Coronary artery (tissue), 2 donors: Measurements from ENCODE around the gene ADCY2.

ENCODE experiments used
- DNase-seq: peaks from one replicate; pipeline ENCODE4 v3.0.0-alpha.2; 2017; ENCODE audit warnings: low spot score
- H3K27ac ChIP-seq, 2 donors: fragments of 200-600 bp; sonication (generic); one replicate each; pipeline ENCODE4 v1.5.1; 2016 to 2019
- H3K4me3 ChIP-seq: fragments of 200-600 bp; sonication (generic); 2 replicates; pipeline ENCODE4 v1.5.1; 2016; ENCODE audit warnings: mild to moderate bottlenecking, moderate library complexity
- CTCF ChIP-seq: fragments of 200-600 bp; sonication (generic); IDR thresholded peaks from one replicate; pipeline ENCODE4 v1.5.1; 2019; ENCODE audit warnings: antibody characterized with exemption

The ADCY2 gene

GRCh38 chr5:7394889-7395431, 978 bp upstream of the ADCY2 start:
- peak overlapping the region; percentile 80 for H3K4me3 ChIP-seq
- DNase-seq = no peak
- H3K27ac ChIP-seq = peak overlapping the region; percentile 15 to 87
- no peak for TF ChIP-seq CTCF

GRCh38 chr5:7395432-7395946, 449 bp upstream of the ADCY2 start:
- H3K27ac ChIP-seq = peak overlapping the region; percentile 15 to 87
- TF ChIP-seq CTCF = no peak
- H3K4me3 ChIP-seq = peak overlapping the region; percentile 80
- DNase-seq = no peak

- no peak for DNase-seq
- Histone ChIP-seq H3K27ac (peak overlapping the region; percentile 27 to 87), H3K4me3 (peak overlapping the region; percentile 80)
- no peak for TF ChIP-seq CTCF
These were observed 946 bp downstream of the ADCY2 start for GRCh38 chr5:7396713-7397454.

GRCh38 chr5:7397937-7398336, 2.0 kb downstream of the ADCY2 start:
- Histone ChIP-seq H3K4me3 (no peak overlapping the region), H3K27ac (no peak overlapping the region)
- no peak for DNase-seq
- no peak for TF ChIP-seq CTCF

GRCh38 chr5:7398596-7399280, 2.8 kb downstream of the ADCY2 start:
- Histone ChIP-seq H3K27ac (no peak overlapping the region), H3K4me3 (no peak overlapping the region)
- TF ChIP-seq CTCF = no peak
- no peak for DNase-seq

- DNase-seq = no peak
- no peak overlapping the region for H3K27ac ChIP-seq
- no peak for TF ChIP-seq CTCF
- H3K4me3 ChIP-seq = no peak overlapping the region
These were observed 9.3 kb downstream of the ADCY2 start for GRCh38 chr5:7405277-7405676.
